Measurements from ENCODE around the gene ZNF181. TPM values are rescaled to one million over a fixed set of nuclear protein-coding genes. Genes with fewer than 3 reads are reported as not detected.

Gene ZNF181
- polyA plus RNA-seq, 2 of the 4 experiments (the other 2 are of a cell fraction): 17.0 to 24.6 TPM

- no peak for DNase-seq (ENCODE audit: low read depth in 1 of 2, low spot score in 1 of 2)
Measured at GRCh38 chr19:34779652-34780051, 45.6 kb downstream of the ZNF181 start.

GRCh38 chr19:34786236-34786635, 52.2 kb downstream of the ZNF181 start:
- Histone ChIP-seq H3K4me3 (no peak overlapping the region), H3K4me2 (no peak overlapping the region), H3K4me1 (no peaks in the 10 kb centered on the region), H3K9me3 (peaks cover 53% of the 10 kb centered on the region; the same call in 2 of the 3 replicates), H3K27ac (no peak overlapping the region)
- 19% methylated on average over 5 of the region's 5 CpGs for WGBS (ENCODE audit: missing lambda C conversion rate)
- ATAC-seq (no peak), FAIRE-seq (peak; percentile 83), DNase-seq (ENCODE audit: low read depth in 1 of 2, low spot score in 1 of 2) (no peak)
- TF ChIP-seq, protein P1, sequence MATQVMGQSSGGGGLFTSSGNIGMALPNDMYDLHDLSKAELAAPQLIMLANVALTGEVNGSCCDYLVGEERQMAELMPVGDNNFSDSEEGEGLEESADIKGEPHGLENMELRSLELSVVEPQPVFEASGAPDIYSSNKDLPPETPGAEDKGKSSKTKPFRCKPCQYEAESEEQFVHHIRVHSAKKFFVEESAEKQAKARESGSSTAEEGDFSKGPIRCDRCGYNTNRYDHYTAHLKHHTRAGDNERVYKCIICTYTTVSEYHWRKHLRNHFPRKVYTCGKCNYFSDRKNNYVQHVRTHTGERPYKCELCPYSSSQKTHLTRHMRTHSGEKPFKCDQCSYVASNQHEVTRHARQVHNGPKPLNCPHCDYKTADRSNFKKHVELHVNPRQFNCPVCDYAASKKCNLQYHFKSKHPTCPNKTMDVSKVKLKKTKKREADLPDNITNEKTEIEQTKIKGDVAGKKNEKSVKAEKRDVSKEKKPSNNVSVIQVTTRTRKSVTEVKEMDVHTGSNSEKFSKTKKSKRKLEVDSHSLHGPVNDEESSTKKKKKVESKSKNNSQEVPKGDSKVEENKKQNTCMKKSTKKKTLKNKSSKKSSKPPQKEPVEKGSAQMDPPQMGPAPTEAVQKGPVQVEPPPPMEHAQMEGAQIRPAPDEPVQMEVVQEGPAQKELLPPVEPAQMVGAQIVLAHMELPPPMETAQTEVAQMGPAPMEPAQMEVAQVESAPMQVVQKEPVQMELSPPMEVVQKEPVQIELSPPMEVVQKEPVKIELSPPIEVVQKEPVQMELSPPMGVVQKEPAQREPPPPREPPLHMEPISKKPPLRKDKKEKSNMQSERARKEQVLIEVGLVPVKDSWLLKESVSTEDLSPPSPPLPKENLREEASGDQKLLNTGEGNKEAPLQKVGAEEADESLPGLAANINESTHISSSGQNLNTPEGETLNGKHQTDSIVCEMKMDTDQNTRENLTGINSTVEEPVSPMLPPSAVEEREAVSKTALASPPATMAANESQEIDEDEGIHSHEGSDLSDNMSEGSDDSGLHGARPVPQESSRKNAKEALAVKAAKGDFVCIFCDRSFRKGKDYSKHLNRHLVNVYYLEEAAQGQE (IDR thresholded peaks at IDR 0.05): no peak
- TF ChIP-seq, protein P2, sequence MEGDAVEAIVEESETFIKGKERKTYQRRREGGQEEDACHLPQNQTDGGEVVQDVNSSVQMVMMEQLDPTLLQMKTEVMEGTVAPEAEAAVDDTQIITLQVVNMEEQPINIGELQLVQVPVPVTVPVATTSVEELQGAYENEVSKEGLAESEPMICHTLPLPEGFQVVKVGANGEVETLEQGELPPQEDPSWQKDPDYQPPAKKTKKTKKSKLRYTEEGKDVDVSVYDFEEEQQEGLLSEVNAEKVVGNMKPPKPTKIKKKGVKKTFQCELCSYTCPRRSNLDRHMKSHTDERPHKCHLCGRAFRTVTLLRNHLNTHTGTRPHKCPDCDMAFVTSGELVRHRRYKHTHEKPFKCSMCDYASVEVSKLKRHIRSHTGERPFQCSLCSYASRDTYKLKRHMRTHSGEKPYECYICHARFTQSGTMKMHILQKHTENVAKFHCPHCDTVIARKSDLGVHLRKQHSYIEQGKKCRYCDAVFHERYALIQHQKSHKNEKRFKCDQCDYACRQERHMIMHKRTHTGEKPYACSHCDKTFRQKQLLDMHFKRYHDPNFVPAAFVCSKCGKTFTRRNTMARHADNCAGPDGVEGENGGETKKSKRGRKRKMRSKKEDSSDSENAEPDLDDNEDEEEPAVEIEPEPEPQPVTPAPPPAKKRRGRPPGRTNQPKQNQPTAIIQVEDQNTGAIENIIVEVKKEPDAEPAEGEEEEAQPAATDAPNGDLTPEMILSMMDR (IDR thresholded peaks at IDR 0.05): no peak
- TF ChIP-seq KDM1A (IDR thresholded peaks at IDR 0.05; ENCODE audit: low read depth): no peak
- ChIA-PET CTCF (no interaction called here), POLR2A (no interaction called here)

More at GRCh38 chr19:34779652-34780051, 45.6 kb downstream of the ZNF181 start:
- no peak overlapping the region for H3K4me2 ChIP-seq
- ATAC-seq: no peak
- H3K4me3 ChIP-seq: no peak overlapping the region
- ChIA-PET POLR2A (no interaction called here), CTCF (interaction anchor here (0.9 kb wide), 1 partner anchor 23 kb away, joined by 3 read pairs; no protein-coding TSS in a partner anchor)
- FAIRE-seq: no peak
- 0% methylated on average over 3 of the region's 3 CpGs for WGBS (ENCODE audit: missing lambda C conversion rate)
- TF ChIP-seq MAFK (IDR thresholded peaks at IDR 0.05; ENCODE audit: partially characterized antibody) (peak; percentile 24), EHF (CRISPR knock-in tag; IDR thresholded peaks at IDR 0.05) (no peak), HMGXB4 (CRISPR knock-in tag; IDR thresholded peaks at IDR 0.05; ENCODE audit: borderline replicate concordance) (no peak)
- H3K4me1 ChIP-seq: no peaks in the 10 kb centered on the region
- peaks cover 59% of the 10 kb centered on the region for H3K9me3 ChIP-seq
- no peak overlapping the region for H3K27ac ChIP-seq

- peak; percentile 18 for FAIRE-seq
- TF ChIP-seq, protein P1 (IDR thresholded peaks at IDR 0.05): no peak
- TF ChIP-seq BHLHE40 (IDR thresholded peaks at IDR 0.05; ENCODE audit: low read depth, low read length) (no peak), MAFK (IDR thresholded peaks at IDR 0.05; ENCODE audit: partially characterized antibody) (no peak), CBX8 (IDR thresholded peaks at IDR 0.05) (no peak), GATA3 (IDR thresholded peaks at IDR 0.05; ENCODE audit: borderline replicate concordance) (no peak), RNF2 (IDR thresholded peaks at IDR 0.05; ENCODE audit: borderline replicate concordance, low read depth) (no peak), HOXB13 (CRISPR knock-in tag; IDR thresholded peaks at IDR 0.05; ENCODE audit: low read depth) (no peak), FOXS1 (CRISPR knock-in tag; IDR thresholded peaks at IDR 0.05) (no peak)
- TF ChIP-seq, protein P3, sequence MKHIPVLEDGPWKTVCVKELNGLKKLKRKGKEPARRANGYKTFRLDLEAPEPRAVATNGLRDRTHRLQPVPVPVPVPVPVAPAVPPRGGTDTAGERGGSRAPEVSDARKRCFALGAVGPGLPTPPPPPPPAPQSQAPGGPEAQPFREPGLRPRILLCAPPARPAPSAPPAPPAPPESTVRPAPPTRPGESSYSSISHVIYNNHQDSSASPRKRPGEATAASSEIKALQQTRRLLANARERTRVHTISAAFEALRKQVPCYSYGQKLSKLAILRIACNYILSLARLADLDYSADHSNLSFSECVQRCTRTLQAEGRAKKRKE (CRISPR knock-in tag; IDR thresholded peaks at IDR 0.05; ENCODE audit: low read depth): no peak
- TF ChIP-seq, protein P4, sequence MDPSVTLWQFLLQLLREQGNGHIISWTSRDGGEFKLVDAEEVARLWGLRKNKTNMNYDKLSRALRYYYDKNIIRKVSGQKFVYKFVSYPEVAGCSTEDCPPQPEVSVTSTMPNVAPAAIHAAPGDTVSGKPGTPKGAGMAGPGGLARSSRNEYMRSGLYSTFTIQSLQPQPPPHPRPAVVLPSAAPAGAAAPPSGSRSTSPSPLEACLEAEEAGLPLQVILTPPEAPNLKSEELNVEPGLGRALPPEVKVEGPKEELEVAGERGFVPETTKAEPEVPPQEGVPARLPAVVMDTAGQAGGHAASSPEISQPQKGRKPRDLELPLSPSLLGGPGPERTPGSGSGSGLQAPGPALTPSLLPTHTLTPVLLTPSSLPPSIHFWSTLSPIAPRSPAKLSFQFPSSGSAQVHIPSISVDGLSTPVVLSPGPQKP (IDR thresholded peaks at IDR 0.05; ENCODE audit: low read depth, low read length): no peak
- TF ChIP-seq, protein P5, sequence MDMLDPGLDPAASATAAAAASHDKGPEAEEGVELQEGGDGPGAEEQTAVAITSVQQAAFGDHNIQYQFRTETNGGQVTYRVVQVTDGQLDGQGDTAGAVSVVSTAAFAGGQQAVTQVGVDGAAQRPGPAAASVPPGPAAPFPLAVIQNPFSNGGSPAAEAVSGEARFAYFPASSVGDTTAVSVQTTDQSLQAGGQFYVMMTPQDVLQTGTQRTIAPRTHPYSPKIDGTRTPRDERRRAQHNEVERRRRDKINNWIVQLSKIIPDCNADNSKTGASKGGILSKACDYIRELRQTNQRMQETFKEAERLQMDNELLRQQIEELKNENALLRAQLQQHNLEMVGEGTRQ (IDR thresholded peaks at IDR 0.05): no peak
Measured at GRCh38 chr19:34787059-34787824, 53.2 kb downstream of the ZNF181 start.

More at GRCh38 chr19:34787059-34787824, 53.2 kb downstream of the ZNF181 start:
- H3K4me1 ChIP-seq: no peaks in the 10 kb centered on the region
- POLR2A ChIA-PET: no interaction called here
- 6% methylated on average over 3 of the region's 3 CpGs for WGBS (ENCODE audit: missing lambda C conversion rate)
- no peak for ATAC-seq
- peaks cover 52% of the 10 kb centered on the region; the same call in 2 of the 3 replicates for H3K9me3 ChIP-seq
- no peak overlapping the region for H3K4me2 ChIP-seq
- no peak for DNase-seq (ENCODE audit: low read depth in 1 of 2, low spot score in 1 of 2)
- H3K4me3 ChIP-seq: no peak overlapping the region
- CTCF ChIA-PET: no interaction called here
- H3K27ac ChIP-seq: no peak overlapping the region

Data from A549 (cell line).